Esophagus mucosa (tissue), 1 donor: ENCODE measurements around the gene VN1R4. TPM values are rescaled to one million over a fixed set of nuclear protein-coding genes. Genes with fewer than 3 reads are reported as not detected.

Experiments used
- total RNA-seq: library from RNA; stranded (reverse); gene quantifications from one replicate; pipeline ENCODE4 v1.2.4, GENCODE V29; 2023
- donor health status: DM: yes; HTN: yes; CAD: no.

VN1R4 gene
- total RNA-seq, 1 donor from 2014 or later: not detected

Other genes starting within 250 kb of the VN1R4 start
- not detected for gene ERVV-2, start 223.0 kb downstream of the VN1R4 start, total RNA-seq
- 9.2 TPM for gene ZNF160, start 164.3 kb downstream of the VN1R4 start, total RNA-seq
- 0.28 TPM for gene ZNF415, start 134.8 kb downstream of the VN1R4 start, total RNA-seq
- gene ZNF347, start 108.7 kb downstream of the VN1R4 start, total RNA-seq: 2.6 TPM
- gene ZNF665, start 74.4 kb downstream of the VN1R4 start, total RNA-seq: 0.56 TPM
- 2.2 TPM for gene ZNF677, start 12.8 kb downstream of the VN1R4 start, total RNA-seq
- not detected for gene VN1R2, start 9.4 kb downstream of the VN1R4 start, total RNA-seq
- 3.5 TPM for gene ZNF845, start 66.0 kb upstream of the VN1R4 start, total RNA-seq
- 6.6 TPM for gene ZNF525, start 98.0 kb upstream of the VN1R4 start, total RNA-seq
- 5.3 TPM for gene ZNF765, start 127.4 kb upstream of the VN1R4 start, total RNA-seq
- gene ZNF761, start 164.3 kb upstream of the VN1R4 start, total RNA-seq: 4.5 TPM
- 1.9 TPM for gene ZNF813, start 200.0 kb upstream of the VN1R4 start, total RNA-seq